A549 (cell line): ENCODE measurements around the gene ATF6B.

ENCODE experiments used
- CEBPB ChIP-seq, 2 experiments: fragments of >200 bp in 1 of 2; sonication (Bioruptor Twin) in 1 of 2; formaldehyde crosslinking in 1 of 2; IDR thresholded peaks; 2 replicates each; pipeline ENCODE4 v1.6.1; 2012 to 2016
- CHD2 ChIP-seq: fragments of 150-350 bp; IDR thresholded peaks from 2 replicates; pipeline ENCODE4 v1.6.1; 2014; ENCODE audit warnings: low read length; ENCODE audit not compliant: partially characterized antibody
- CTCF ChIP-seq: fragments of >200 bp; sonication (Bioruptor Twin); formaldehyde crosslinking; IDR thresholded peaks from 3 replicates; pipeline ENCODE4 v1.5.1; 2016
- E2F6 ChIP-seq: IDR thresholded peaks from 2 replicates; pipeline ENCODE4 v1.6.1; 2012; ENCODE audit warnings: low read depth, borderline replicate concordance
- GATA3 ChIP-seq: IDR thresholded peaks from 2 replicates; pipeline ENCODE4 v1.6.1; 2012; ENCODE audit warnings: borderline replicate concordance
- JUNB ChIP-seq: fragments of >200 bp; sonication (Bioruptor Twin); formaldehyde crosslinking; IDR thresholded peaks from 2 replicates; pipeline ENCODE4 v1.6.1; 2016
- POLR2A ChIP-seq: IDR thresholded peaks from 2 replicates; pipeline ENCODE4 v1.6.1; 2012; ENCODE audit warnings: mild to moderate bottlenecking, low read length
- POLR2AphosphoS2 ChIP-seq: conservative IDR thresholded peaks from 2 replicates; pipeline ENCODE4 v1.6.1; 2012; ENCODE audit warnings: low read length, improper control_type of control experiment, inconsistent platforms
- RFX5 ChIP-seq: fragments of 450-650 bp; IDR thresholded peaks from 2 replicates; pipeline ENCODE4 v1.7.1; 2014; ENCODE audit warnings: antibody characterized with exemption, mild to moderate bottlenecking, moderate library complexity
- TF ChIP-seq, protein P1 (sequence below): fragments of 450-650 bp; IDR thresholded peaks from 2 replicates; pipeline ENCODE4 v1.6.1; 2014; ENCODE audit warnings: antibody characterized with exemption

DNA sequence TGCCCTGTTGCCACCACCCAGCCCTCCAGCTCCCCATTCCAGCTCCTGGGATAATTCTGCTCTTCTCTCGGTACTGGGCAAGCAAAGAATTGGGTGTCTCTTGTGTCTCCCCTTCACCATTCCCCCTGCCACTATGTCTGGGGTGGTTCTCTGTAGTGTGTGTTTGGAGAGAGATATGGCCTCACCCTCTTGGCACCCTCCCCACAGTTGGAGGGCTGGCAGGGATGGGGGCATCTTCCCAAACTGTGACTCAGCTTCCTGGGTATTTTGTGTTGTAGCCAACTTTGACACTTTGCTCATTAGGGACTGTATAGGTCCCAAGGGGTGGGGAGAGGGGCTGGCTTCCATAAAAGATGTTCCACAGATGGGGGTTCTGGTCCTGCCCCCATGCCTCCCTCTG, 20.6 kb downstream of the ATF6B start:
- TF ChIP-seq JUNB (no peak), RFX5 (no peak), POLR2A (no peak), GATA3 (no peak), CEBPB (IDR thresholded peaks at IDR 0.05) (no peak), CTCF (no peak), E2F6 (no peak), POLR2AphosphoS2 (no peak), CHD2 (no peak)
- TF ChIP-seq, protein P1, sequence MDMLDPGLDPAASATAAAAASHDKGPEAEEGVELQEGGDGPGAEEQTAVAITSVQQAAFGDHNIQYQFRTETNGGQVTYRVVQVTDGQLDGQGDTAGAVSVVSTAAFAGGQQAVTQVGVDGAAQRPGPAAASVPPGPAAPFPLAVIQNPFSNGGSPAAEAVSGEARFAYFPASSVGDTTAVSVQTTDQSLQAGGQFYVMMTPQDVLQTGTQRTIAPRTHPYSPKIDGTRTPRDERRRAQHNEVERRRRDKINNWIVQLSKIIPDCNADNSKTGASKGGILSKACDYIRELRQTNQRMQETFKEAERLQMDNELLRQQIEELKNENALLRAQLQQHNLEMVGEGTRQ = no peak
